MCF 10A (cell line): Measurements from ENCODE around the gene NPHP4. TPM values are rescaled to one million over a fixed set of nuclear protein-coding genes. Genes with fewer than 3 reads are reported as not detected.

ENCODE experiments used
- BruUV-seq: library from RNA; stranded (reverse); fragments of 400-500 nt; replicated peaks from 2 replicates; lab custom pipeline; 2021; lab: Mats Ljungman, UMichigan
- CTCF ChIA-PET: fragments of 300-600 bp; sonication (Branson Sonifier 250); formaldehyde crosslinking; extraction: SDS; loops from one replicate; lab custom pipeline; 2021; ENCODE audit warnings: antibody characterized with exemption, inconsistent platforms; lab: Yijun Ruan, JAX
- POLR2A ChIA-PET: fragments of 300-600, 350-650 bp; sonication (Branson Sonifier 250); formaldehyde crosslinking; extraction: SDS; loops from one replicate; lab custom pipeline; 2020; ENCODE audit warnings: antibody characterized with exemption, inconsistent platforms; lab: Yijun Ruan, JAX
- DNase-seq: peaks from one replicate; pipeline ENCODE4 v3.0.0-alpha.2; 2018; ENCODE audit not compliant: unreplicated experiment
- H3K27ac Mint-ChIP-seq: one replicate; pipeline ENCODE4 v1.8.0; 2022; ENCODE audit warnings: mild to moderate bottlenecking, low read depth, mixed read lengths; ENCODE audit not compliant: unreplicated experiment
- H3K27me3 Mint-ChIP-seq: one replicate; pipeline ENCODE4 v1.8.0; 2022; ENCODE audit warnings: mixed read lengths; ENCODE audit not compliant: insufficient read depth, unreplicated experiment
- H3K36me3 Mint-ChIP-seq: one replicate; pipeline ENCODE4 v1.8.0; 2022; ENCODE audit warnings: mild to moderate bottlenecking, moderate library complexity, mixed read lengths; ENCODE audit not compliant: insufficient read depth, unreplicated experiment
- H3K4me1 Mint-ChIP-seq: one replicate; pipeline ENCODE4 v1.8.0; 2022; ENCODE audit warnings: mixed read lengths; ENCODE audit not compliant: insufficient read depth, unreplicated experiment
- H3K4me3 Mint-ChIP-seq: one replicate; pipeline ENCODE4 v1.8.0; 2022; ENCODE audit warnings: mild to moderate bottlenecking, moderate library complexity, mixed read lengths; ENCODE audit not compliant: unreplicated experiment
- H3K9me3 Mint-ChIP-seq: one replicate; pipeline ENCODE4 v1.8.0; 2022; ENCODE audit warnings: mixed read lengths; ENCODE audit not compliant: unreplicated experiment
- CTCF ChIP-seq: fragments of 200-600 bp; IDR thresholded peaks from one replicate; pipeline ENCODE4 v1.8.0; 2022; ENCODE audit warnings: antibody characterized with exemption, mild to moderate bottlenecking; ENCODE audit not compliant: unreplicated experiment
- intact Hi-C: fragments of 100-400 bp; cut with micrococcal nuclease; formaldehyde crosslinking; loops from 2 replicates; pipeline ENCODE4 v1.14.1; 2022
- total RNA-seq: library from RNA; stranded (reverse); gene quantifications from 2 replicates; pipeline ENCODE4 v1.2.3, GENCODE V29; 2022

The NPHP4 gene
- total RNA-seq, 1 experiment from 2014 or later, result 14.4 TPM

DNA sequence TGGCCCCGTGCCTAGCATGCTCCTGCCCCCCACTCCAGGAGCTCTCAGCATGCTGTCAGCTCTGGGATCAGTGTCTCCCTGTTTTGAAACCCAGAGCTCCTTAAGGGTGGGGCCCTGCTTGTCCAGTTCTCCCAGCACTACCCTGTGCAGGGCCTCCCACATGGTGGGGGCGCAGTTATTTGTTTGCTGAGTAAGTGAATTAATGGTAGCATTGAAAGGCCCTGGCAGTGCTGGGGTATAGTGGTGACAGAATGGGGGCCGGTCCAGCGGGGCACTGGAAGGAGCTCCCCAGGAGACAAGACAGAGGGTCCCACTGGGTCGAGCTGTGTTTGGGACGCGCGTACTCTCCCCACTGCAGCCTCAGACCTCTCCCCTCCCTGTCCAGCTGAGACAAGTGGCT is 99.9 kb downstream of the NPHP4 start:
- Mint-ChIP-seq H3K4me1 (peaks cover 4% of the 10 kb centered on the region), H3K27ac (no peak overlapping the region), H3K36me3 (peaks cover 7% of the 10 kb centered on the region), H3K27me3 (no peaks in the 10 kb centered on the region), H3K4me3 (no peak overlapping the region), H3K9me3 (no peaks in the 10 kb centered on the region)
- DNase-seq, result no peak
- CTCF ChIA-PET, result interaction anchor here (0.6 to 1.1 kb wide), 5 partner anchors 18 to 1983 kb away, joined by 3 read pairs; no protein-coding TSS in a partner anchor
- TF ChIP-seq CTCF, result no peak
- intact Hi-C loops, result no loop called here
- no TSS peak for BruUV-seq
- POLR2A ChIA-PET, result no interaction called here

GRCh38 chr1:5891736-5892135 is 100.5 kb downstream of the NPHP4 start:
- Mint-ChIP-seq H3K4me3 (no peak overlapping the region), H3K9me3 (no peaks in the 10 kb centered on the region), H3K4me1 (peaks cover 4% of the 10 kb centered on the region), H3K27me3 (no peaks in the 10 kb centered on the region), H3K36me3 (peaks cover 7% of the 10 kb centered on the region), H3K27ac (no peak overlapping the region)
- POLR2A ChIA-PET, result no interaction called here
- intact Hi-C loops, result no loop called here
- no peak for DNase-seq
- no TSS peak for BruUV-seq
- CTCF ChIA-PET, result interaction anchor here (0.5 to 1.1 kb wide), 3 partner anchors 128 to 1982 kb away, joined by 3 read pairs; no protein-coding TSS in a partner anchor
- TF ChIP-seq CTCF, result no peak

DNA sequence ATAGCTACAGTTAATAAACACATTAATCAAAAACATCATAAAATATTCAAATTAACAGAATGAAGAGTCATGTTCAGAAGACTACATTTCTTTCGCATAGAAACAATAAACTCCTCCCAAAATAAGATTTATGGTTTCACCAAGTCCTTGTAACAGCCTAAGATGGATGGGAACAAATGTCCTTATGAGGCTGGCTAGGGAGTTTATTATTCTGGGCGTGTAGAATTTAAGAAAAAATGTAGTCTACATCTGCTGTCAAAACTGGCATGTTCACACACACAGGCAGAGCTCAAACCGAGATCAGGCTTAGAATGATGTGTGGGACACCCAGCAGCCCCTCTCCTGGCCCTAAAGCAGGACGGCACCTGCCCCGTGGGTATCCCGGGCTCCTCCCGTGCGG is 101.1 kb downstream of the NPHP4 start:
- H3K36me3 Mint-ChIP-seq, result peaks cover 7% of the 10 kb centered on the region
- TF ChIP-seq CTCF, result no peak
- H3K27ac Mint-ChIP-seq, result no peak overlapping the region
- POLR2A ChIA-PET, result no interaction called here
- H3K27me3 Mint-ChIP-seq, result no peaks in the 10 kb centered on the region
- no peak overlapping the region for H3K4me3 Mint-ChIP-seq
- intact Hi-C loops, result no loop called here
- no TSS peak for BruUV-seq
- DNase-seq, result no peak
- H3K4me1 Mint-ChIP-seq, result peaks cover 4% of the 10 kb centered on the region
- H3K9me3 Mint-ChIP-seq, result no peaks in the 10 kb centered on the region
- CTCF ChIA-PET, result interaction anchor here (1.1 kb wide), 1 partner anchor 380 kb away, joined by 3 read pairs; no protein-coding TSS in a partner anchor

DNA sequence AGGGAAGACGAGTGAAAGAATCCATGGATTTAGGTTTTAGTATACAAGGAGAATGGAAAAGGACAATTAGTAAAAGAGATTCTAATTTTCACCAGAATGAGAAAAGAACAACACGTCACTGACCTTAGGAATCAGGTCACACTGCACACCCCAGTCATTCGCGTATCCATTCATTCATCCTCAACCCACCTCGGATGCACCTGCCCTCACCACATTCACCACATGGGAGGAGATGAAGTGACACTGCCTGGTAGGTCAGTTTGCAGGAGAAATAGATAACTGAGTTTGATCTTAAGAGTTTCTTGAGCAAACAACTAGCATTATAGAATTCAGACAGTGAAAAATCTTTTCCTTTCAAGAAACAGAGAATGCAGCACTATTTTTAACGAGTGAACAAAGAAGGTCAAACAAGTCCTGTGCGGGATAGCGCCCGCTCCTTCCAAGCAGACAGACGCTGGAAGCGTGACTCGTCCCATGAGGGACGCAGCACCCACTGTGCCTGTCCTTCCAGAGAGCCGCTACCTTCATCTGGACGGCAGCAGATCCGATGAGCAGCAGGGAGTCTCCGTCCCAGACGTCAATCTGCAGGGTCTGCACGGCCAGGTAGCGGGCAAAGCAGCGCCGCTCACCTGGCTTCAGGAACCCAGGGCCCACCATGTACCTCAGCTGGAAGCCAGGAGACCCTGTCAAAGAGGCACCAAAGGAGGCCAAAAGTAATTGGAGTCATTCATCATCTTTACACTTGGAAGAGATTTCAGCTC is 101.7 kb downstream of the NPHP4 start:
- no peak for TF ChIP-seq CTCF
- Mint-ChIP-seq H3K27me3 (no peaks in the 10 kb centered on the region), H3K27ac (no peak overlapping the region), H3K4me1 (peaks cover 4% of the 10 kb centered on the region), H3K4me3 (no peak overlapping the region), H3K36me3 (peaks cover 7% of the 10 kb centered on the region), H3K9me3 (no peaks in the 10 kb centered on the region)
- BruUV-seq, result no TSS peak
- ChIA-PET CTCF (no interaction called here), POLR2A (no interaction called here)
- no peak for DNase-seq
- intact Hi-C loops, result no loop called here
